ENCODE data around the gene TBC1D23.
"Not testable (repeated sequence)": the region's sequence is repeated elsewhere in the genome, so short reads cannot be mapped to it uniquely, and the experiment has no call there.

The TBC1D23 gene

DNA sequence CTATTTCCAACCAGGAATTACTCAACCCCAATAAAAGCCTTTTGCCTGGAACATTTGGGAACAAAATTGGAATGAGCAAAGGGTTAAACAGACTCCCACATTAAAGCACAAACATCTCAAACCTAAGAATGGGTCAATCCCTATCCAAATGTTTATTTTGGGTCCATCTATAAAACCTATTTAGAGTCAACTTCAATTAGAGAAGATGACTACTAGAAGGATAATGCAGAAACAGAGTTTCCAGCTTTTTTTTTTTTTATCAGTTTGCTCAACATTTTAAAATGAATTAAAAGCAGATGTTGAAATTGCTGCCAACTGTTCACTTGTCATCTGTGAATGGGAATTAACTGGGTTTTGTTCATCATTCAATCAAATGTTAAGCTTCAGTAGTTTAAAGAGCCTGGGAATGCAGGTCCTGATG is 4.1 kb upstream of the TBC1D23 start:
- no peak for DNase-seq (ENCODE audit: low spot score)

DNA sequence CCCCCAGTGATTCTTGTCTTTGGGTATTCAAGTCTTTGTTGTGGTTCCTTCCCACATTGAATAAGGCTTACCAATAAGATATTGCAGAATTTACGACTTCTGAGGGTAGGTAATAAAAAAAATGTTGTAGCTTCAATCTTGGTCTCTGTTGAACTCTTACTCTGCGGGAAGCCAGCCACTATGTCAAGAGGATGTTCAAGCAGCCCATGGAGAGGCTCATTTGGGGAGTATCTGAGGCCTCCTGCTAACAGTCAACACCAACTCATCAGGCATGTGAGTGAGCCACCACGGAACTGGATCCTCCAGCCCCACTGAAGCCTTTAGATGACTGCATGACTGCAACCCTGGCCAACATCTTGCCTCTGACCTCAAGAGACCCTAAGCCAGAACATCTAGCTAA is 3.2 kb upstream of the TBC1D23 start:
- DNase-seq (ENCODE audit: low spot score), result peak; percentile 48

DNA sequence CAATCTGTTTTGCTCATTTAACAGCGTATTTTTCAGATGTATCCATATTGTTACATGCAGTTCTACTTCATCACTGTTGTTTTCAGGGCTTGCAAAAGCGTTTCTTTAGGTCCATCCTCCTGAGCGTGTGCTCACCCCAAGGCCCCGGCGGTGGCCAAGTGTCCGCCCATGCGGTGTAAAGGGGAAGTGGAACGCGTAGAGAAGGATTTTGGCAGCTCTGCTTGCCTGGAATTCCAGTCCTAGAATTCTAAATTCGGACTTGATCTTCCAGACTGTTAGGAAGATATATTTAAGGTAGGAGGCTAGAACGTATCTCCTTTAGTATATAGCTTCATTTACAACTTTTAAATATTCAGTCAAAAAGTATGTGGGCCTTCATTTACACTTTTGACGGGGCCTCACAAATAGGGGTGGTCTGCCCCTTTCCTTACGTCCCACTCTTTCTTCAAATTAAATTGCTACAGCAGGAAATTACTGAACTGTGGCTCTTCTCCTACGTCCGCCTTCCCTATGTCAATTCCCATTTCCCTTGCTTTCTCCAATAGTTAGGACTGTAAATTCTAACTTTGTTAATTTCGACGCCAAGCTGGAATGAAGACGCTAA is 609 bp upstream of the TBC1D23 start:
- DNase-seq (ENCODE audit: low spot score), result no peak

- no peak for DNase-seq (ENCODE audit: low spot score)
Observed at GRCh38 chr3:100261485-100261903, 702 bp downstream of the TBC1D23 start.

DNA sequence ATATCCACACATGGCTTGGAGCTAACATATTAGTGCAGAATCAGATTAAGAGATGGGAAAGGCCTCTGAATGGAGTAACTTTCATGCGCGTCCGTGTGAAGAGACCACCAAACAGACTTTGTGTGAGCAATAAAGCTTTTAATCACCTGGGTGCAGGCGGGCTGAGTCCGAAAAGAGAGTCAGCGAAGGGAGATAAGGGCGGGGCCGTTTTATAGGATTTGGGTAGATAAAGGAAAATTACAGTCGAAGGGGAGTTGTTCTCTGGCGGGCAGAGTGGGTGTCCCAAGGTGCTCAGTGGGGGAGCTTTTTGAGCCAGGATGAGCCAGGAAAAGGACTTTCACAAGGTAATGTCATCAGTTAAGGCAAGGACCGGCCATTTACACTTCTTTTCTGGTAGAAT is 2.1 kb downstream of the TBC1D23 start:
- not testable (repeated sequence) for DNase-seq (ENCODE audit: low spot score)

DNA sequence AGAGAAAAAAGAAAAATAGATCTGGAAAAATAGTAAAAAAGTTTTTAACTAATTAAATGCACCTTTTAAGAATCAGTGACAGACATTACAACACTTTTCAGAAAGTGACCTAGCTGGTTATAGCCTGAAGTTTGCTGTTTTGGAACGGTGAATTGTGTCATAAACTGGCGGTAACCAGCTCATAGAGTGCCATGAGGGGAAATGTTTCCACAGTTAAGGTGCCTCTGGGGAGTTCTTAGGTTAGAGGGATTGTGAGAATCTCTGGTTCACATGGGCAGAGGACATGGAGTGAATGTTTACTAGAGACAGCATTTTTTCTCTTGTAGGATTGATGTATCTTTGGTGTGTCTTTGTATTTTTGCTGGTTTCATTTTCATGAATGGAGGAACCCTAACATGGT is 2.8 kb downstream of the TBC1D23 start:
- no peak for DNase-seq (ENCODE audit: low spot score)

GRCh38 chr3:100264242-100264641 is 3.5 kb downstream of the TBC1D23 start:
- DNase-seq (ENCODE audit: low spot score), result no peak

- DNase-seq (ENCODE audit: low spot score), result no peak
Observed at GRCh38 chr3:100265016-100265415, 4.2 kb downstream of the TBC1D23 start.

DNA sequence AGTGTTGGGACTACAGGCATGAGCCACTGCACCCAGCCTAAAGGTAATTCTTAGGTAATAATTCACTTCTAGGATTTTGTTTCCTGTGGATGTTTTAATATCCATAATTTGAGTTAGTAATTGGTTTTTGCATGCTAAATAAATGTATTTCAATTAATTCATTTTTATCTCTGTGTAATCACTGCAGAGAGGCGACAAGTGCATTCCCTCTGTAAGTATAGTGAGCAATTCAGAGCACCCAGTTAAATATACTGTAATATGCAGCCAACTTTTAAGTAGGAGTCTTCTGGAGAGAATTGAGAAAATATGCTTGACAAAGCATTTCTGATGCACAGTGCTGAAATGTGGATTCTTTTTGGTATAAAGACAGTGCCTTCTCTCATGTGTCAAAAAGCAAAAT is 5.7 kb downstream of the TBC1D23 start:
- DNase-seq (ENCODE audit: low spot score), result no peak

GRCh38 chr3:100268156-100268555 is 7.4 kb downstream of the TBC1D23 start:
- no peak for DNase-seq (ENCODE audit: low spot score)

DNA sequence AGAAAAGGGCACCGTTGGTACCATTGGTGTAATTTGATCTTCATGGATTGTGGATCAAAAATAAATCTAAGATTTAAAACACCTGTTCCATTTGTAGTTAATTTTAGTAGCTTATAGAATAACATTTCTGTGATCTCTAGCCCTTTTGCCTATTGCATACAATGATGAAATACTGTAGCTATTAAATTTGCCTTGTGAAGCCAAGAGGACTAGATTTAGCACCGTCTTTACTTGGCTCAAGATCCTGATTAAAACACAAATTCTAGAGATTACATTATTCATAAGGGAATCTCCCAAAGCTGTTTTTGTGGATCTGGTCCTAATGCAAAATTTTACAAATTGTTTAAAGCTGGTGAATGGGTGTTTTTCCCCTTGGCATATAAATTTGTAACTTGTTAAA is 8.2 kb downstream of the TBC1D23 start:
- no peak for DNase-seq (ENCODE audit: low spot score)

DNA sequence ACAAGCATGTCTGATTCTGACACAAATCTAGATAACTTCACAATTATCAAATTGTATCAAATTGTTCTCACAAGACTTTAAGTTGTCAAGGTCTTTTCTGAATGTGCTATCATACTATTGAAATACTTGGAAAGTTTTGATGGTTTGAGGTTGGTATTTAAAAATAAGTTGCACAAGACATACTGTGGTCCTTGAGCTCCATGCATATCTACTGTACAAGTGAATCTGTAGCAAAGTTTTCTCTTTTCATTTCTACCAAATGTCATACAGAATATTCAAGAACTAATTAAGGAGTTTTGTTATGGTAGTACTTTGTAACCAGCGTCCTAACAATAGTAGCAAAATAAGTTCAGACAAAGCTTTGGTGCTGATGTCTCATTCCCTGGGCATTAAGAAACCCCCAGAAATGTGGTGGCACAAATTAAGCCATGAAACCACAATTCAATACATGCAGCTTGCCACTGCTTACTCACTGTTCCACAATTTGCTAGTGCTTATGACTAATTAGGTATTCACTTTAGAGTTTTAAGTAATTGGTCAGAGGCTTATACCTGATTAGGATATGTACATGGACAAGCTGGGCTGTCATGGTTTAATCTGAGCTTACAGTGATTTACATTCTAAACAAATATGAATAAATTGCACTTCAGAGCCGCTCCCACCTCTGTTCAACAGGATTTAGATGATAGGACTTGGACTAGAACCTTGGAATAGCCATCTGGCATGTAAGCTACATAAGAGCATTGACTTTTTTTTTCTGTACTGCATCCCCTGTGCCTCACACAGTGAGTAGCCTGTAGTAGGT is 8.8 kb downstream of the TBC1D23 start:
- DNase-seq (ENCODE audit: low spot score), result peak; percentile 98

DNA sequence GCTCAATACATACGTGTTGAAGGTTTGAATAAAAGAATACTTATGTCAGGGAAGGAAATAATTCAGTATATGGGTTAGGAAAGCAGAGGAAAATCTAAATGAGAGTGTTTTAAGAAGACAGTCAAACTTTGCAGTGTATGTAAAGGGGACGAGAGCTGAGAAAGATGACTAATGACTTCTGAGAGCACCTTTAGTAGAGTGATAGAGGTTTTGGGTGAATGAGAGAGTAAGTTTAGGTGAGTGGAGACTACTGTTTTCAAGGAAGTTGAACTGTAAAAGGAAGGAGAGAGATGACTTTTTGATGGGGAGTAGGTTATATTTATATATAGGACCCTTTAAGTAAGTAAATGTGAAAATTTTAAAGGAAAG is 9.4 kb downstream of the TBC1D23 start:
- no peak for DNase-seq (ENCODE audit: low spot score)

DNA sequence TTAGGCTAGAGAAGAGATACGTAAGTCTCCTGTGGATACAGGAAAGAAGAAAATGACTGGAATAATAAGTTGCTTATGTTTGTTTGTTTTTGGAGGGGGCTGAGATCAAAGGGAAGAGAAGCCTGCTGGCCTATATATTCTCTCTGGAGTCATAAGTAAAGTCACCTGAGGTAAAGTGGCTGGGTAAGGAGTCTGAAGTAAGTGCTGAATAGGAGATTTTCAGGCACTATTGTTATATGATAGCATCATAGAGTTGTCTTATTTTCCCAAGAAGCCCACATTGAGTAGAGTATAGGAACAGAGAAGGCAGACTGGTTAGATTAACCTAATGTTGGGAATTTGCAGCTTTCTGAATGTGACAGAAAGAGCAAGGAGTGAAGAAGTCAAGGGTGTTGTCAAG is 10.7 kb downstream of the TBC1D23 start:
- DNase-seq (ENCODE audit: low spot score), result no peak

DNA sequence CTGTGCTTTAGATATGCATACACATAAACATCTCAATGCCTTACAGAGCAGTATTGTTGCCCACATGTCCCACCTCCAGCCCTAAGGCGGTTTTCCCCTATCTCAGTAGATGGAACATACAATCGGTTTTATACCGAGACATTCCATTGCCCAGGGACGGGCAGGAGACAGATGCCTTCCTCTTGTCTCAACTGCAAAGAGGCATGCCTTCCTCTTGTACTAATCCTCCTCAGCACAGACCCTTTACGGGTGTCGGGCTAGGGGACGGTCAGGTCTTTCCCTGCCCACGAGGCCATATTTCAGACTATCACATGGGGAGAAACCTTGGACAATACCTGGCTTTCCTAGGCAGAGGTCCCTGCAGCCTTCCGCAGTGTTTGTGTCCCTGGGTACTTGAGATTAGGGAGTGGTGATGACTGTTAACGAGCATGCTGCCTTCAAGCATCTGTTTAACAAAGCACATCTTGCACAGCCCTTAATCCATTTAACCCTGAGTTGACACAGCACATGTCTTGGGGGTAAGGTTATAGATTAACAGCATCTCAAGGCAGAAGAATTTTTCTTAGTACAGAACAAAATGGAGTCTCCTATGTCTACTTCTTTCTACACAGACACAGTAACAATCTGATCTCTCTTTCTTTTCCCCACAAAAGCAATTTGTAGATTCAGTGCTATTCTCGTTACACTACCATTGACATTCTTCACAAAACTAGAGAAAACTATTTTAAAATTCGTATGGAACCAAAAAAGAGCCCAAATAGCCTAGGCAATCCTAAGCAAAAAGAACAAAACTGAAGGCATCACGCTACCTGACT is 12.2 kb downstream of the TBC1D23 start:
- not testable (repeated sequence) for DNase-seq (ENCODE audit: low spot score)

DNA sequence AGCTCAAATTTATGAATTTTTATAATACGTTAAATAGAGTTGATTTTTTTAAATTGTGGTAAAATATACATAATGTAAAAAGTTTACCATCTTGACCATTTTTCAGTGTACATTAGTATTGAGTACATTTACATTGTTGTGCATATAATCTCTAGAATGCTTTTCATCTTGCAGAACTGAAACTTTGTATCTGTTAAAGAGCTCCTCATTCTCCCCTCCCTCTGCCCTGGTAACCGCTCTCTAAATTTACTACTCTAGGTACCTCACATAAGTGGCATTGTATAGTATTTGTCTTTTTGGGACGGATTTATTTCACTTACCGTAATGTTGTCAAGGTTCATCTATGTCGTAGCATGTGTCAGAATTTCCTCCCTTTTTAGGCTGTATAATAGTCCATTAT is 13.6 kb downstream of the TBC1D23 start:
- no peak for DNase-seq (ENCODE audit: low spot score)

DNA sequence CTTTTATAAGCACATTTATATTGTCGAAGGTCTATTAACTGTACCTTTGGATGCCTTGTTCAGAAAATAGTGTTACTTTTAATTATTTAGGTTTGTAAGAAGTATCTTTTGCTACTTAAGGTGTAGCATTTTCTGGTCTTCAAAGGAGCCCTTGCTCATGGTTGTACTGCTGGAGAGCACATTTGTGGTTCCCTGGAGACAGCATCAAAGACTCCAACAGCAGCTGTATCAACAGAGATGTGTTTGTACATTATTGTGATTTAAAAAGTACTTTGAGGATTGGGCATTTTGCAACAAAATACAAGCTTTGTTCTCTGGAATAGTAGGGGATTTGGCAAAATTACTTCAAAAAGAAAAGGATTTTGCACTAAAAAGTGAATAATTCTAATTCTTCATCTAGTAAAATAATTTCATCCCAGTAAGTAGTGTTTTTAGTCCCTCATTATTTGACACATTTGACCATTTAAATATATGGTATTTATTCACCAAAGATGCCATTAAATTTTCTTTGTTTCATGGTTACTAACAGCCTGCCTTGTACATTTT is 16.5 kb downstream of the TBC1D23 start:
- no peak for DNase-seq (ENCODE audit: low spot score)

DNA sequence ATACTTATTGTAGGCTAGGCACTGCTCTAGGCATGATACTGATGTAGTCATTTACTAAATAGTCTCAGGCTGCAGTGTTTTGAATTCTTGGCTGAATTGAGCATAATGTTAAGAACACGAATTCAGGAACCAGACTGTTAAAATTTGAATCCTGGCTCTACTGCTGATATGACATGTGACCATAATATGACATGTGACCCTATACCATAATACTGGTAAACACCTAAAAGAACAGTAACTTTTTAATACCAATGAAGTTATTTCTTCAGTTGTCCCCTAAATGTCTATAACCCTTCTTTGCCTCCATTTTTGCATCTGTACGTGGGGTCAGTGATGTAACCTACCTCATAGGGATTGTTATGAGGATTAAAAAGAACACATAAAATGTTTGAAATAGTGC is 18.1 kb downstream of the TBC1D23 start:
- no peak for DNase-seq (ENCODE audit: low spot score)

- no peak for DNase-seq (ENCODE audit: low spot score)
Observed at GRCh38 chr3:100288288-100288894, 27.6 kb downstream of the TBC1D23 start.

GRCh38 chr3:100289339-100289738 is 28.5 kb downstream of the TBC1D23 start:
- no peak for DNase-seq (ENCODE audit: low spot score)

GRCh38 chr3:100295089-100295488 is 34.3 kb downstream of the TBC1D23 start:
- DNase-seq (ENCODE audit: low spot score), result no peak

DNA sequence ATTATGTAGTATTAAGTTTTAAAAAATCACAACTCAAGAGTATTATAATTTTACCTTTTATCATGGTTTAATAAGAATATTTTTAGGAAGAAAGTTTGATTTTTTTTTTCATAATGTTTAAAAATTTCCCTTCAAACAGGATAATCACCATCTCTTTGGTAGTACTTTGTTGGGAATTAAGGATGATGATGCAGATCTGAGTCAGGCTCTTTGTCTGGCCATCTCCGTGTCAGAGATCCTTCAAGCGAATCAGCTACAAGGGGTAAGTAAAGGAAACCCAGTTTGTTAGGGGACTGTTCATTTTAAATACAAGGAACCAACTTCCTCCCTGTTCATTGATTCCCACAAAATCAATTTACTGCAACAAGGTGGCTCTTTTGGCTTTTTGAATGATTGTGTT is 37.0 kb downstream of the TBC1D23 start:
- peak; percentile 44 for DNase-seq (ENCODE audit: low spot score)
